ENCODE measurements around the gene NUAK2.

The NUAK2 gene

DNA sequence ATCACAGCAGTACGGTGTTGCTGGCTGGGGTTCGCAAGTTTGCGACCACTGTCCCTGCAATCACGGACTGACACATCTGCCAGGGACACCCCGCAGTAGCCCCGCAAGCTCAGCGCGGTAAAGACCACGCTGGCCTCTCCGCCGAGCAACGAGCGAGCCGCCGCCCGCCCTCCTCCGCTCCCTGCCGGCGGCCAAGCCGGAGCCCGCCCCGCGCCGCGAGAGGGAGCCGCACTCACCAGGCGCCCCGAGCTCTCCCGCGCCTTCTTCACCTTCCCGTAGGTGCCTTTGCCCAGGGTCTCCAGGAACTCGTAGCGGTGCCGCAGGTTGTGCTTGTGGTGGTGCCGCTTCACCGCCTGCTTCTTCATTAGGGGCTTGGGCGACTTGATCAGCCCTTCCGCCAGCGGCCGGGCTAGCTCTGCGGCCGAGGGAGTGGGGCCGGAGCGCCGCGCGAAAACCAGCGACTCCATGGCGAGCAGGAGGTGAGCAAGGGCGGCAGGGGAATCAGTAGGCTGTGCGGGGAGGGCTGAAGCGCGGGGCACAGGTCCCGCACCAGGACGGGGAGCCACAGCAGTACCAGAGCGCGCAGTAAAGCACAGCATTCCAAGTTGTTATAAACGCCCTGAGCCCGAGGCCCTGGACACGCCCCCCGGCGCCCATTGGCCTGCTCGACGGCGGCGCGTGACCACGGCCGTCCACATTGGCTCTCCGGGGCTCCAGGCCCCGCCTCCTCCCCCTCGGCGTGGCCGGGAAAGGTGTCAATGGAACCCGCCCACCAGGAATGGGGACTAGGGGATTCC is at the start of gene NUAK2:
Gene NUAK2 (minus strand): TSS at position 584 of the 797 bp plus-strand sequence. CDS start 117 bp downstream, at position 467.
- peak within 1 kb of the TSS; percentile 18; the same call in 1 of the 2 replicates for H3K27ac ChIP-seq (ENCODE audit: extremely low read depth, low read depth, low read length)
- POLR2A ChIA-PET: interaction anchor here (1.0 to 2.3 kb wide), 7 partner anchors 20 to 51 kb away, joined by 3 to 12 read pairs (median 8); no protein-coding TSS in a partner anchor
- peak; percentile 29; the same call in 1 of the 2 replicates for TF ChIP-seq ZFHX2 (tag by site-specific recombination; conservative IDR thresholded peaks at IDR 0.05)
- TF ChIP-seq, protein P1, sequence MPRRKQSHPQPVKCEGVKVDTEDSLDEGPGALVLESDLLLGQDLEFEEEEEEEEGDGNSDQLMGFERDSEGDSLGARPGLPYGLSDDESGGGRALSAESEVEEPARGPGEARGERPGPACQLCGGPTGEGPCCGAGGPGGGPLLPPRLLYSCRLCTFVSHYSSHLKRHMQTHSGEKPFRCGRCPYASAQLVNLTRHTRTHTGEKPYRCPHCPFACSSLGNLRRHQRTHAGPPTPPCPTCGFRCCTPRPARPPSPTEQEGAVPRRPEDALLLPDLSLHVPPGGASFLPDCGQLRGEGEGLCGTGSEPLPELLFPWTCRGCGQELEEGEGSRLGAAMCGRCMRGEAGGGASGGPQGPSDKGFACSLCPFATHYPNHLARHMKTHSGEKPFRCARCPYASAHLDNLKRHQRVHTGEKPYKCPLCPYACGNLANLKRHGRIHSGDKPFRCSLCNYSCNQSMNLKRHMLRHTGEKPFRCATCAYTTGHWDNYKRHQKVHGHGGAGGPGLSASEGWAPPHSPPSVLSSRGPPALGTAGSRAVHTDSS (tag by site-specific recombination; IDR thresholded peaks at IDR 0.05): no peak
- no peak for TF ChIP-seq ZBTB44 (tag by site-specific recombination; IDR thresholded peaks at IDR 0.05)
- peak; percentile 72; the same call in 1 of the 2 replicates for TF ChIP-seq ZNF501 (tag by site-specific recombination; IDR thresholded peaks at IDR 0.05)
- no peak for TF ChIP-seq ZNF664 (tag by site-specific recombination; IDR thresholded peaks at IDR 0.05)
- peak; percentile 67; the same call in 1 of the 2 replicates for TF ChIP-seq ZBTB17 (tag by site-specific recombination; IDR thresholded peaks at IDR 0.05)
- no peak for TF ChIP-seq ZNF248 (tag by site-specific recombination; IDR thresholded peaks at IDR 0.05)
- 0 out of 2 replicates have a peak, but pooled peaks have one; percentile 20 for TF ChIP-seq ZFP69B (tag by site-specific recombination; IDR thresholded peaks at IDR 0.05)
- TF ChIP-seq ZNF530 (tag by site-specific recombination; IDR thresholded peaks at IDR 0.05; ENCODE audit: low read depth): no peak
- TF ChIP-seq ZNF416 (tag by site-specific recombination; IDR thresholded peaks at IDR 0.05): no peak
- TF ChIP-seq, protein P2, sequence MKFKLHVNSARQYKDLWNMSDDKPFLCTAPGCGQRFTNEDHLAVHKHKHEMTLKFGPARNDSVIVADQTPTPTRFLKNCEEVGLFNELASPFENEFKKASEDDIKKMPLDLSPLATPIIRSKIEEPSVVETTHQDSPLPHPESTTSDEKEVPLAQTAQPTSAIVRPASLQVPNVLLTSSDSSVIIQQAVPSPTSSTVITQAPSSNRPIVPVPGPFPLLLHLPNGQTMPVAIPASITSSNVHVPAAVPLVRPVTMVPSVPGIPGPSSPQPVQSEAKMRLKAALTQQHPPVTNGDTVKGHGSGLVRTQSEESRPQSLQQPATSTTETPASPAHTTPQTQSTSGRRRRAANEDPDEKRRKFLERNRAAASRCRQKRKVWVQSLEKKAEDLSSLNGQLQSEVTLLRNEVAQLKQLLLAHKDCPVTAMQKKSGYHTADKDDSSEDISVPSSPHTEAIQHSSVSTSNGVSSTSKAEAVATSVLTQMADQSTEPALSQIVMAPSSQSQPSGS (tag by site-specific recombination; IDR thresholded peaks at IDR 0.05; ENCODE audit: low read depth): no peak
- TF ChIP-seq ZNF121 (tag by site-specific recombination; IDR thresholded peaks at IDR 0.05): no peak
- TF ChIP-seq, protein P3, sequence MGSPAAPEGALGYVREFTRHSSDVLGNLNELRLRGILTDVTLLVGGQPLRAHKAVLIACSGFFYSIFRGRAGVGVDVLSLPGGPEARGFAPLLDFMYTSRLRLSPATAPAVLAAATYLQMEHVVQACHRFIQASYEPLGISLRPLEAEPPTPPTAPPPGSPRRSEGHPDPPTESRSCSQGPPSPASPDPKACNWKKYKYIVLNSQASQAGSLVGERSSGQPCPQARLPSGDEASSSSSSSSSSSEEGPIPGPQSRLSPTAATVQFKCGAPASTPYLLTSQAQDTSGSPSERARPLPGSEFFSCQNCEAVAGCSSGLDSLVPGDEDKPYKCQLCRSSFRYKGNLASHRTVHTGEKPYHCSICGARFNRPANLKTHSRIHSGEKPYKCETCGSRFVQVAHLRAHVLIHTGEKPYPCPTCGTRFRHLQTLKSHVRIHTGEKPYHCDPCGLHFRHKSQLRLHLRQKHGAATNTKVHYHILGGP (tag by site-specific recombination; IDR thresholded peaks at IDR 0.05): no peak
- TF ChIP-seq ZNF747 (tag by site-specific recombination; IDR thresholded peaks at IDR 0.05): no peak
- no peak for TF ChIP-seq ZNF280C (tag by site-specific recombination; IDR thresholded peaks at IDR 0.05)
- TF ChIP-seq, protein P4, sequence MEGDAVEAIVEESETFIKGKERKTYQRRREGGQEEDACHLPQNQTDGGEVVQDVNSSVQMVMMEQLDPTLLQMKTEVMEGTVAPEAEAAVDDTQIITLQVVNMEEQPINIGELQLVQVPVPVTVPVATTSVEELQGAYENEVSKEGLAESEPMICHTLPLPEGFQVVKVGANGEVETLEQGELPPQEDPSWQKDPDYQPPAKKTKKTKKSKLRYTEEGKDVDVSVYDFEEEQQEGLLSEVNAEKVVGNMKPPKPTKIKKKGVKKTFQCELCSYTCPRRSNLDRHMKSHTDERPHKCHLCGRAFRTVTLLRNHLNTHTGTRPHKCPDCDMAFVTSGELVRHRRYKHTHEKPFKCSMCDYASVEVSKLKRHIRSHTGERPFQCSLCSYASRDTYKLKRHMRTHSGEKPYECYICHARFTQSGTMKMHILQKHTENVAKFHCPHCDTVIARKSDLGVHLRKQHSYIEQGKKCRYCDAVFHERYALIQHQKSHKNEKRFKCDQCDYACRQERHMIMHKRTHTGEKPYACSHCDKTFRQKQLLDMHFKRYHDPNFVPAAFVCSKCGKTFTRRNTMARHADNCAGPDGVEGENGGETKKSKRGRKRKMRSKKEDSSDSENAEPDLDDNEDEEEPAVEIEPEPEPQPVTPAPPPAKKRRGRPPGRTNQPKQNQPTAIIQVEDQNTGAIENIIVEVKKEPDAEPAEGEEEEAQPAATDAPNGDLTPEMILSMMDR (tag by site-specific recombination; IDR thresholded peaks at IDR 0.05): peak; percentile 85
- no peak for TF ChIP-seq ZFP41 (tag by site-specific recombination; IDR thresholded peaks at IDR 0.05; ENCODE audit: borderline replicate concordance)
- TF ChIP-seq, protein P5, sequence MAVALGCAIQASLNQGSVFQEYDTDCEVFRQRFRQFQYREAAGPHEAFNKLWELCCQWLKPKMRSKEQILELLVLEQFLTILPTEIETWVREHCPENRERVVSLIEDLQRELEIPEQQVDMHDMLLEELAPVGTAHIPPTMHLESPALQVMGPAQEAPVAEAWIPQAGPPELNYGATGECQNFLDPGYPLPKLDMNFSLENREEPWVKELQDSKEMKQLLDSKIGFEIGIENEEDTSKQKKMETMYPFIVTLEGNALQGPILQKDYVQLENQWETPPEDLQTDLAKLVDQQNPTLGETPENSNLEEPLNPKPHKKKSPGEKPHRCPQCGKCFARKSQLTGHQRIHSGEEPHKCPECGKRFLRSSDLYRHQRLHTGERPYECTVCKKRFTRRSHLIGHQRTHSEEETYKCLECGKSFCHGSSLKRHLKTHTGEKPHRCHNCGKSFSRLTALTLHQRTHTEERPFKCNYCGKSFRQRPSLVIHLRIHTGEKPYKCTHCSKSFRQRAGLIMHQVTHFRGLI (tag by site-specific recombination; IDR thresholded peaks at IDR 0.05): no peak
- TF ChIP-seq ZNF37A (tag by site-specific recombination; IDR thresholded peaks at IDR 0.05): no peak
- TF ChIP-seq ZNF76 (tag by site-specific recombination; IDR thresholded peaks at IDR 0.05; ENCODE audit: borderline replicate concordance, low read depth): no peak
- TF ChIP-seq, protein P6, sequence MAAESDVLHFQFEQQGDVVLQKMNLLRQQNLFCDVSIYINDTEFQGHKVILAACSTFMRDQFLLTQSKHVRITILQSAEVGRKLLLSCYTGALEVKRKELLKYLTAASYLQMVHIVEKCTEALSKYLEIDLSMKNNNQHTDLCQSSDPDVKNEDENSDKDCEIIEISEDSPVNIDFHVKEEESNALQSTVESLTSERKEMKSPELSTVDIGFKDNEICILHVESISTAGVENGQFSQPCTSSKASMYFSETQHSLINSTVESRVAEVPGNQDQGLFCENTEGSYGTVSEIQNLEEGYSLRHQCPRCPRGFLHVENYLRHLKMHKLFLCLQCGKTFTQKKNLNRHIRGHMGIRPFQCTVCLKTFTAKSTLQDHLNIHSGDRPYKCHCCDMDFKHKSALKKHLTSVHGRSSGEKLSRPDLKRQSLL (tag by site-specific recombination; IDR thresholded peaks at IDR 0.05): no peak
- TF ChIP-seq ZNF239 (tag by site-specific recombination; IDR thresholded peaks at IDR 0.05): no peak
- peak; percentile 45; the same call in 1 of the 2 replicates for TF ChIP-seq ZEB2 (tag by site-specific recombination; IDR thresholded peaks at IDR 0.05)

More for the DNA sequence above, at the start of gene NUAK2:
- Histone ChIP-seq H3K9me3 (ENCODE audit: control insufficient read depth, insufficient read depth, low read depth, low read length) (no peaks in the 10 kb centered on the region), H3K4me1 (ENCODE audit: control insufficient read depth, insufficient read depth, low read length) (peaks cover 10% of the 10 kb centered on the region), H3K36me3 (ENCODE audit: control insufficient read depth in 2 of 2, insufficient read depth in 1 of 2, low read length in 2 of 2) (no peaks in the 10 kb centered on the region), H3K4me3 (ENCODE audit: low read depth, low read length) (peak within 1 kb of the TSS; percentile 74)
- CTCF ChIA-PET: interaction anchor here (0.6 to 17.5 kb wide), 9 partner anchors 10 to 166 kb away, joined by 3 to 669 read pairs (median 3); no protein-coding TSS in a partner anchor
